ENCODE measurements around the gene C11orf16.

GRCh38 chr11:8926236-8926635, 6.5 kb downstream of the C11orf16 start:
- TF ChIP-seq POLR2AphosphoS5 (IDR thresholded peaks at IDR 0.05; ENCODE audit: insufficient read depth in 1 of 2, low read depth in 1 of 2) (no peak), POLR2A (IDR thresholded peaks at IDR 0.05) (no peak)
